Measurements from ENCODE around the gene ERBB4. TPM values are rescaled to one million over a fixed set of nuclear protein-coding genes. Genes with fewer than 3 reads are reported as not detected.

The ERBB4 gene
- total and polyA plus RNA-seq, 7 donors: under 0.01 to 0.33 (median 0.08) TPM; not detected in 1

DNA sequence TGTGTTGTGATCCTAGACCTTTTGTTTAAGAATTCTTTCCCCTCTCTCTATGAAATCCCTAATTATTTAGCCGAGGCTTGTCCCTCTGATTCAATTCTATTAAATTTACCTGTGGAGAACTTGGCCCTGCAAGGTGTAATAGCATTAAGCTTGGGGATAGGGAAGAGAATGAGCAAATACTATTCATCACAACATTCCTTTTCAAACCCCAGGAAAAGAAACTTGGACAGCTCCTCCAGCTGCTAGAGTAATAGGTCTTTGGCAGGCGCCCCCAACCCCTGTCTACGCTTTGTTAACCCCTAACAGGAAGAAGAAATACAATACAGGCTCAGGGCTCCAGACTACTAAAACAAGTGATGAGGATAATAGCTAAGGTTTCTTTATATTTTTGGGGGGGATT lies 1025.2 kb downstream of the ERBB4 start:
- TF ChIP-seq EP300 (IDR thresholded peaks at IDR 0.05) (no peak), POLR2AphosphoS5 (IDR thresholded peaks at IDR 0.05) (no peak), POLR2A (IDR thresholded peaks at IDR 0.05) (no peak)
- TF ChIP-seq, protein P1, sequence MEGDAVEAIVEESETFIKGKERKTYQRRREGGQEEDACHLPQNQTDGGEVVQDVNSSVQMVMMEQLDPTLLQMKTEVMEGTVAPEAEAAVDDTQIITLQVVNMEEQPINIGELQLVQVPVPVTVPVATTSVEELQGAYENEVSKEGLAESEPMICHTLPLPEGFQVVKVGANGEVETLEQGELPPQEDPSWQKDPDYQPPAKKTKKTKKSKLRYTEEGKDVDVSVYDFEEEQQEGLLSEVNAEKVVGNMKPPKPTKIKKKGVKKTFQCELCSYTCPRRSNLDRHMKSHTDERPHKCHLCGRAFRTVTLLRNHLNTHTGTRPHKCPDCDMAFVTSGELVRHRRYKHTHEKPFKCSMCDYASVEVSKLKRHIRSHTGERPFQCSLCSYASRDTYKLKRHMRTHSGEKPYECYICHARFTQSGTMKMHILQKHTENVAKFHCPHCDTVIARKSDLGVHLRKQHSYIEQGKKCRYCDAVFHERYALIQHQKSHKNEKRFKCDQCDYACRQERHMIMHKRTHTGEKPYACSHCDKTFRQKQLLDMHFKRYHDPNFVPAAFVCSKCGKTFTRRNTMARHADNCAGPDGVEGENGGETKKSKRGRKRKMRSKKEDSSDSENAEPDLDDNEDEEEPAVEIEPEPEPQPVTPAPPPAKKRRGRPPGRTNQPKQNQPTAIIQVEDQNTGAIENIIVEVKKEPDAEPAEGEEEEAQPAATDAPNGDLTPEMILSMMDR (IDR thresholded peaks at IDR 0.05): no peak
- 47 to 68% methylated on average over 3 of the region's 3 CpGs for WGBS, 2 donors
- Histone ChIP-seq H3K27ac (no peak overlapping the region), H3K27me3 (no peaks in the 10 kb centered on the region), H3K4me3 (no peak overlapping the region), H3K36me3 (no peaks in the 10 kb centered on the region), H3K4me1 (no peaks in the 10 kb centered on the region), H3K9me3 (no peaks in the 10 kb centered on the region)
- intact Hi-C loops (cut with DNase I): no loop called here
- no peak for DNase-seq

DNA sequence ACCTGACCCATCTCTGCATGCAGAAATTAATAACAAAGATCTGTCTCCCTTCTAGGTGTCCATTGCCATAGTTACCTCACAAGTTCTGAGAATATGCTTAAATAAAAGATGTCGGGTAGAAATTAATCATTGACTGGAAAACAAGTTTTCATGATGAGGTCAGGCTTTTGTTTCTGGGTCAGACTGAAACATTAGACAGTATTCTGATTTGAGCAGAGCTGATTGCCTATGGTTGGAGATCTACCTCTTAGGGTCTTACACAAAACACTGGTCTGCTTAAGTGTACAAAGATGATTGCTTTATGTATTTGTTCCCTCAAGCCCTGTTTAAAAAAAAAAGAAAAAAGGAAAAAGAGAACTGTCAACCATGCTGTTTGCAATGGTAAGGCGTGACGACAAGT lies 1025.8 kb downstream of the ERBB4 start:
- H3K4me1 ChIP-seq: no peaks in the 10 kb centered on the region
- intact Hi-C loops (cut with DNase I): no loop called here
- WGBS, 2 donors: 24 to 64% methylated on average over 3 of the region's 3 CpGs
- H3K4me3 ChIP-seq: no peak overlapping the region
- H3K27ac ChIP-seq: no peak overlapping the region
- H3K9me3 ChIP-seq: no peaks in the 10 kb centered on the region
- H3K27me3 ChIP-seq: no peaks in the 10 kb centered on the region
- TF ChIP-seq POLR2A (IDR thresholded peaks at IDR 0.05) (no peak), EP300 (IDR thresholded peaks at IDR 0.05) (no peak), POLR2AphosphoS5 (IDR thresholded peaks at IDR 0.05) (no peak)
- TF ChIP-seq, protein P1 (IDR thresholded peaks at IDR 0.05): no peak
- H3K36me3 ChIP-seq: no peaks in the 10 kb centered on the region
- DNase-seq: no peak

DNA sequence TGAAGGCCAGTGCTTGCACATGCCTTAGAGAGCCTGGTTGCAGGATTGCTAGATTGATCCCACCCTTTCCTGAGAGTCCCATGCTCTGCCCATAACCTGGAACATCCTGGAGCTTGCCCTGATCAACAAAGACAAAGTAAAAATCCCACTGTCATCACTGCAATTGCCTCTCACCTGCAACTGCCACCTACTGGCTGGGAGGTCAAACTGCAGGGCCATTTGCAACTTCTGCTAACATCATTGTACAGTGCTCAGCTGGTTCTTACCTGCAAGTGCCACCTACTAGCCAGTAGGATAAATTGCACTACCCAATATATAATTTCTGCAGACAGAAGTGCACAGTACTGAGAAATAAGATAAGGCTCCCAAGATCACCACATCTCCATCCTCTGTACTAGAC lies 1034.7 kb downstream of the ERBB4 start:
- no peaks in the 10 kb centered on the region for H3K27me3 ChIP-seq
- no peak for DNase-seq
- H3K27ac ChIP-seq: no peak overlapping the region
- intact Hi-C loops (cut with DNase I): no loop called here
- H3K36me3 ChIP-seq: no peaks in the 10 kb centered on the region
- no peak overlapping the region for H3K4me3 ChIP-seq
- H3K9me3 ChIP-seq: peaks cover 0 to 7% (median 0%) of the 10 kb centered on the region in 4 donors
- no peaks in the 10 kb centered on the region for H3K4me1 ChIP-seq
- TF ChIP-seq POLR2A (IDR thresholded peaks at IDR 0.05) (no peak), POLR2AphosphoS5 (IDR thresholded peaks at IDR 0.05) (no peak), EP300 (IDR thresholded peaks at IDR 0.05) (no peak)

DNA sequence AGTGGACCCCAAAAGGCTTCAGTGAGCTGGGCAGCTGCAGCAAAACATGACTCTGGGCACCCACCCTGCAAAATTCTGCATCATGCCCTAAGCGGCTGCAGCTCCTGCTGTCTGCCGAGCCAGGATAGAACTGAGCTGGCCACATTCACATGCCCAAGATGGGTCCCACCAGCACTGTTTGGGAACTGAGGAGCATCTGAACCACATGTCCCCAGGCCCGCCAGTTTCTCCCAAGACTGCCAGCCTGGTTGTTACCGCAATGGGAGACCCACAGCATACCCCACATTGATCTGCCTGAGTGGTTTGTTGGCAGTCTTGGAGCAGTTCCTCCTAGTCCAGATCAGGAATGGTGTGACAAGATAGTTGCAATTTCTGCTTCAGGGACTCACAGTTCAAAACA lies 1035.4 kb downstream of the ERBB4 start:
- DNase-seq: no peak
- WGBS, 2 donors: 95% methylated on average over 4 of the region's 4 CpGs
- no peaks in the 10 kb centered on the region for H3K27me3 ChIP-seq
- intact Hi-C loops (cut with DNase I): no loop called here
- no peaks in the 10 kb centered on the region for H3K36me3 ChIP-seq
- peaks cover 0 to 7% (median 0%) of the 10 kb centered on the region in 4 donors for H3K9me3 ChIP-seq
- no peak for TF ChIP-seq POLR2AphosphoS5 (IDR thresholded peaks at IDR 0.05)
- TF ChIP-seq, protein P1 (IDR thresholded peaks at IDR 0.05): no peak
- no peak for TF ChIP-seq POLR2A (IDR thresholded peaks at IDR 0.05)
- TF ChIP-seq EP300 (IDR thresholded peaks at IDR 0.05): no peak
- no peaks in the 10 kb centered on the region for H3K4me1 ChIP-seq
- no peak overlapping the region for H3K27ac ChIP-seq
- no peak overlapping the region for H3K4me3 ChIP-seq

DNA sequence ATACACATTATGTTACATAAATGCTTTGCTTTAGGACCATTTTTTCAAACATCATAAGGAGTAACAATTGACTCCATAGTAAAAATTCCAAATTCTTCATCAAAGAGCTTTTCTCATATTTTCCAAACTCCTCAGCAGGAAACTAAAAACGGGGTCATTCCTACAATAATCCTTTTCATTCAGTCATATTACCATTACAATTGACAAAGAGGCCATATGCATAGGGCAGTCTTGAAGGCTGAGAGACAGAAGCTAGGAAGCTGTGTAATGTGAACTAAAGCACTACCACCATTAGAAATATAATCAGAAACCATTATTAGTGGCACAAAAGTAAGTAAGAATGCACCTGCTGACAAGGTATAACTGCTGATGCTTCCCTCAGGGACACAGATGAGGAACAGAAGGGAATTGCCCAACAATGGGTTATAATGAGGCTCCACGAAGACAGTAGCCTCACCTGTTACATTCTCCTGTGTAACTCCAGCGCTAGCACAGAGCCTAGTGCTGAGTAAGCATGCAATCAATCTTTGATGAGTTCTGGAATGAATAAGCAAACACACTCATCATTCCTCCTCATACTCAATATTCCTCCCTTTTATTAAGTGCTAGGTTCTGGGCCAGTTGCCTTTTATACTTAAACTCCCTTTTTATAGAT lies 1039.9 kb downstream of the ERBB4 start:
- Histone ChIP-seq H3K27ac (no peak overlapping the region), H3K9me3 (no peaks in the 10 kb centered on the region), H3K36me3 (no peaks in the 10 kb centered on the region), H3K4me1 (no peaks in the 10 kb centered on the region), H3K27me3 (no peaks in the 10 kb centered on the region), H3K4me3 (no peak overlapping the region)
- TF ChIP-seq POLR2AphosphoS5 (IDR thresholded peaks at IDR 0.05): no peak
- no peak for TF ChIP-seq EP300 (IDR thresholded peaks at IDR 0.05)
- no peak for TF ChIP-seq POLR2A (IDR thresholded peaks at IDR 0.05)
- TF ChIP-seq, protein P1 (IDR thresholded peaks at IDR 0.05): no peak
- WGBS, 2 donors: 49 to 50% methylated on average over 3 of the region's 3 CpGs
- intact Hi-C loops (cut with DNase I): no loop called here
- no peak for DNase-seq
